NT2/D1 (cell line): Measurements from ENCODE around the gene ZNF277.

Experiments
- SUZ12 ChIP-seq: IDR thresholded peaks from 2 replicates; pipeline ENCODE4 v1.6.1; 2011; ENCODE audit not compliant: insufficient read length, insufficient read depth; ENCODE audit errors: extremely low read depth
- YY1 ChIP-seq: IDR thresholded peaks from 2 replicates; pipeline ENCODE4 v1.6.1; 2011; ENCODE audit not compliant: insufficient read length, insufficient read depth
- ZNF274 ChIP-seq: IDR thresholded peaks from 2 replicates; pipeline ENCODE4 v1.6.1; 2011; ENCODE audit warnings: mild to moderate bottlenecking, low read depth, low read length

- TF ChIP-seq SUZ12 = no peak
- TF ChIP-seq YY1 = no peak
- TF ChIP-seq ZNF274 = no peak
Measured at GRCh38 chr7:112347088-112347487, 140.6 kb downstream of the ZNF277 start.
